HCT116 (cell line): Measurements from ENCODE around the gene PPP2R3A.

Experiments used
- CEBPB ChIP-seq: IDR thresholded peaks from 2 replicates; pipeline ENCODE4 v1.6.1; 2012; ENCODE audit warnings: low read depth
- CTCF ChIP-seq, 3 experiments: fragments of 200-600 bp in 1 of 3; sonication (generic) in 1 of 3; IDR thresholded peaks in 2 of 3; conservative IDR thresholded peaks in 1 of 3; 2 replicates each; pipeline ENCODE4 v1.5.1; 2012 to 2017; ENCODE audit warnings: low read depth in 2 of 3, low read length in 2 of 3, antibody characterized with exemption in 1 of 3, borderline replicate concordance in 1 of 3, control low read depth in 1 of 3, mild to moderate bottlenecking in 1 of 3, mixed read lengths in 1 of 3, mixed run types in 1 of 3, moderate library complexity in 1 of 3; ENCODE audit not compliant: insufficient read depth in 1 of 3
- EZH2 ChIP-seq: fragments of 200-600 bp; sonication (generic); IDR thresholded peaks from 2 replicates; pipeline ENCODE4 v1.6.1; 2017; ENCODE audit warnings: antibody characterized with exemption, mixed run types
- EZH2phosphoT487 ChIP-seq: fragments of 200-600 bp; IDR thresholded peaks from 2 replicates; pipeline ENCODE4 v1.6.1; 2018; ENCODE audit warnings: antibody characterized with exemption, borderline replicate concordance
- POLR2A ChIP-seq: IDR thresholded peaks from 2 replicates; pipeline ENCODE4 v1.7.0; 2011; ENCODE audit warnings: borderline replicate concordance; ENCODE audit not compliant: insufficient read depth, insufficient read length; ENCODE audit errors: extremely low read depth
- RAD21 ChIP-seq: IDR thresholded peaks from 2 replicates; pipeline ENCODE4 v1.6.1; 2012; ENCODE audit warnings: low read depth, mild to moderate bottlenecking
- YY1 ChIP-seq: IDR thresholded peaks from 2 replicates; pipeline ENCODE4 v1.6.1; 2011; ENCODE audit warnings: low read length, low read depth, moderate library complexity, mild to moderate bottlenecking; ENCODE audit not compliant: insufficient replicate concordance; ENCODE audit errors: extremely low read depth
- ZFX ChIP-seq: fragments of 450-650 bp; IDR thresholded peaks from 2 replicates; pipeline ENCODE4 v1.6.1; 2017

GRCh38 chr3:136152176-136152843, 186.8 kb downstream of the PPP2R3A start:
- TF ChIP-seq CTCF (IDR thresholded peaks at IDR 0.05 in 2 of 3, conservative IDR thresholded peaks at IDR 0.05 in 1 of 3; ENCODE audit: borderline replicate concordance in 1 of 3, insufficient read depth in 1 of 3, low read depth in 2 of 3, low read length in 2 of 3) (no peak), RAD21 (no peak), ZFX (no peak), EZH2 (no peak), POLR2A (no peak), CEBPB (no peak), YY1 (no peak), EZH2phosphoT487 (no peak)
